GM12878 (cell line): Measurements from ENCODE around the gene PARN.

Experiments
- CTCF ChIP-seq, 3 experiments: IDR thresholded peaks in 2 of 3; conservative IDR thresholded peaks in 1 of 3; 2 replicates each; pipeline ENCODE4 v1.5.1; 2011; ENCODE audit warnings: low read depth in 3 of 3, low read length in 3 of 3, mild to moderate bottlenecking in 3 of 3, control low read depth in 2 of 3, moderate library complexity in 2 of 3, inconsistent platforms in 1 of 3, mixed read lengths in 1 of 3; ENCODE audit not compliant: control insufficient read depth in 2 of 3, insufficient read depth in 1 of 3; ENCODE audit errors: extremely low read depth in 1 of 3
- NFYB ChIP-seq: IDR thresholded peaks from 2 replicates; pipeline ENCODE4 v1.6.1; 2011; ENCODE audit warnings: low read depth, mild to moderate bottlenecking, low read length, improper control_type of control experiment, moderate library complexity; ENCODE audit not compliant: insufficient read depth

GRCh38 chr16:14527411-14528044 is 102.5 kb downstream of the PARN start:
- TF ChIP-seq CTCF (IDR thresholded peaks at IDR 0.05 in 2 of 3, conservative IDR thresholded peaks at IDR 0.05 in 1 of 3; ENCODE audit: control insufficient read depth in 2 of 3, extremely low read depth in 1 of 3, insufficient read depth in 1 of 3, low read depth in 3 of 3, low read length in 3 of 3) = no peak
- TF ChIP-seq NFYB = no peak
